OCI-LY7 (cell line): ENCODE measurements around the gene PGM3. TPM values are rescaled to one million over a fixed set of nuclear protein-coding genes. Genes with fewer than 3 reads are reported as not detected.

Source experiments
- BruUV-seq: library from RNA; stranded (reverse); fragments of 400-500 nt; replicated peaks from 2 replicates; lab custom pipeline; 2021; lab: Mats Ljungman, UMichigan
- CTCF ChIA-PET: fragments of 300-600 bp; sonication (Branson Sonifier 250); formaldehyde crosslinking; loops from one replicate; lab custom pipeline; 2022; ENCODE audit warnings: antibody characterized with exemption; ENCODE audit not compliant: unreplicated experiment; lab: Charles Lee
- POLR2A ChIA-PET: fragments of 300-600 bp; sonication (Branson Sonifier 250); formaldehyde crosslinking; loops from one replicate; lab custom pipeline; 2022; ENCODE audit warnings: antibody characterized with exemption; lab: Charles Lee
- DNase-seq: peaks from one replicate; pipeline ENCODE4 v3.0.0-alpha.2; 2015; ENCODE audit warnings: low spot score
- H2AFZ ChIP-seq: fragments of 200-600 bp; sonication (generic), shearing (Covaris generic); 2 replicates; pipeline ENCODE4 v1.6.1; 2014; ENCODE audit warnings: mild to moderate bottlenecking, antibody characterized with exemption, low read length, moderate library complexity
- H3K27ac ChIP-seq: fragments of 200-600 bp; sonication (generic); 2 replicates; pipeline ENCODE4 v1.5.1; 2014; ENCODE audit warnings: mixed run types, low read depth, mild to moderate bottlenecking, moderate library complexity, low read length, inconsistent platforms; ENCODE audit not compliant: poor library complexity, severe bottlenecking
- H3K36me3 ChIP-seq: fragments of 200-600 bp; sonication (generic); 2 replicates; pipeline ENCODE4 v1.6.1; 2014; ENCODE audit warnings: mild to moderate bottlenecking, antibody characterized with exemption, low read length, moderate library complexity, mixed read lengths; ENCODE audit not compliant: insufficient read depth
- H3K4me1 ChIP-seq: fragments of 200-600 bp; sonication (generic); 2 replicates; pipeline ENCODE4 v1.5.1; 2014; ENCODE audit warnings: mild to moderate bottlenecking, low read length; ENCODE audit not compliant: insufficient read depth, poor library complexity, severe bottlenecking
- H3K4me2 ChIP-seq: fragments of 200-600 bp; sonication (generic); 2 replicates; pipeline ENCODE4 v1.6.1; 2014; ENCODE audit warnings: mild to moderate bottlenecking, low read length
- H3K4me3 ChIP-seq: fragments of 200-600 bp; sonication (generic); 2 replicates; pipeline ENCODE4 v1.5.1; 2014; ENCODE audit warnings: mild to moderate bottlenecking, low read depth, low read length; ENCODE audit not compliant: poor library complexity, severe bottlenecking
- H3K79me2 ChIP-seq: fragments of 200-600 bp; sonication (generic); 2 replicates; pipeline ENCODE4 v1.6.1; 2016; ENCODE audit warnings: low read depth, mild to moderate bottlenecking, low read length, moderate library complexity, mixed read lengths; ENCODE audit not compliant: insufficient read depth
- H3K9me2 ChIP-seq: fragments of 200-600 bp; sonication (generic); 2 replicates; pipeline ENCODE4 v1.6.1; 2016; ENCODE audit warnings: mild to moderate bottlenecking, low read length, mixed read lengths; ENCODE audit not compliant: insufficient read depth
- H3K9me3 ChIP-seq: fragments of 200-600 bp; sonication (generic); 2 replicates; pipeline ENCODE4 v1.6.1; 2014; ENCODE audit warnings: mild to moderate bottlenecking, mixed run types, low read length, mixed read lengths
- H4K20me1 ChIP-seq: fragments of 200-600 bp; sonication (generic); 2 replicates; pipeline ENCODE4 v1.6.1; 2014; ENCODE audit warnings: mild to moderate bottlenecking, antibody characterized with exemption, low read length, moderate library complexity, mixed read lengths; ENCODE audit not compliant: insufficient read depth
- CTCF ChIP-seq: fragments of 200-600 bp; sonication (generic); conservative IDR thresholded peaks from 2 replicates; pipeline ENCODE4 v1.5.1; 2014; ENCODE audit warnings: mild to moderate bottlenecking, antibody characterized with exemption, low read length, moderate library complexity, mixed read lengths
- EZH2phosphoT487 ChIP-seq: fragments of 200-600 bp; sonication (generic); IDR thresholded peaks from 2 replicates; pipeline ENCODE4 v1.6.1; 2018; ENCODE audit warnings: low read depth, borderline replicate concordance, mild to moderate bottlenecking, mixed run types, antibody characterized with exemption, low read length, moderate library complexity, mixed read lengths
- intact Hi-C: fragments of 100-400 bp; cut with micrococcal nuclease; formaldehyde crosslinking; loops from one replicate; pipeline ENCODE4 v1.10.0; 2022; ENCODE audit not compliant: unreplicated experiment
- total RNA-seq, 2 experiments: library from RNA; depleted of rRNA in 1 of 2; stranded (reverse); fragments of >200 nt in 1 of 2; shearing (Covaris generic) in 1 of 2; gene quantifications; 2 replicates each; pipeline ENCODE4 v1.2.3, GENCODE V29; 2014 to 2022

PGM3 gene
- total RNA-seq, 2 experiments from 2014 or later, result 17.5 to 37.4 TPM

DNA sequence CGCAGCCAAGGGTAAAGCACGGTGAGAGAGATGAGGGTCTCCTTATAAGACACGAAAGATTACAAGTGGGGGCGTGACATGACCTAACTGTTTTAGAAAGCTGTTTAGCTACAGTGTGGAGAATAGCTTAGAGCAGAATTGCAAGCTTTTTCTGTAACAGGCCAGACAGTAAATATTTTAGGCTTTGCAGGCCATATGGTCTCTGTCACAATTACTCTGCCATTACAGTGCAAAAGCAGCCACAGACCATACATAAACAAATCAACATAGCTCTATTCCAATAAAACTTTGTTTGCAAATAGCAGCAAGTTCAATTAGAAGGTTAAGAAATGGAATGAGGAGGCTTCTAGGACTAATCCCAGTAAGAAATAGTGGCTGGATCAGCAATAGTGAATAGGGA, 16.8 kb downstream of the PGM3 start:
- no peak overlapping the region for H3K27ac ChIP-seq
- H3K4me2 ChIP-seq, result no peak overlapping the region
- DNase-seq, result no peak
- H3K4me3 ChIP-seq, result no peak overlapping the region
- H3K9me3 ChIP-seq, result no peaks in the 10 kb centered on the region
- H3K79me2 ChIP-seq, result no peaks in the 10 kb centered on the region
- CTCF ChIA-PET, result no interaction called here
- no peaks in the 10 kb centered on the region for H3K4me1 ChIP-seq
- H3K36me3 ChIP-seq, result peaks cover 76% of the 10 kb centered on the region
- H3K9me2 ChIP-seq, result no peaks in the 10 kb centered on the region
- no TSS peak for BruUV-seq
- POLR2A ChIA-PET, result interaction anchor here (1.2 kb wide), 2 partner anchors 19 to 109 kb away, joined by 3 to 4 read pairs; partner anchors contain the start of gene DOP1A
- H4K20me1 ChIP-seq, result no peaks in the 10 kb centered on the region
- intact Hi-C loops, result no loop called here
- H2AFZ ChIP-seq, result no peak overlapping the region
- TF ChIP-seq EZH2phosphoT487, result no peak
- TF ChIP-seq CTCF, result no peak

GRCh38 chr6:83169511-83169910, 23.6 kb downstream of the PGM3 start:
- no TSS peak for BruUV-seq
- TF ChIP-seq CTCF (no peak), EZH2phosphoT487 (no peak)
- CTCF ChIA-PET, result no interaction called here
- Histone ChIP-seq H3K9me3 (no peaks in the 10 kb centered on the region), H3K79me2 (no peaks in the 10 kb centered on the region), H3K4me2 (no peak overlapping the region), H3K4me3 (no peak overlapping the region), H4K20me1 (no peaks in the 10 kb centered on the region), H3K9me2 (no peaks in the 10 kb centered on the region), H2AFZ (no peak overlapping the region), H3K27ac (no peak overlapping the region), H3K36me3 (peaks cover 96% of the 10 kb centered on the region), H3K4me1 (no peaks in the 10 kb centered on the region)
- no peak for DNase-seq
- POLR2A ChIA-PET, result interaction anchor here (1.1 kb wide), 1 partner anchor 9 kb away, joined by 5 read pairs; no protein-coding TSS in a partner anchor
- intact Hi-C loops, result no loop called here

DNA sequence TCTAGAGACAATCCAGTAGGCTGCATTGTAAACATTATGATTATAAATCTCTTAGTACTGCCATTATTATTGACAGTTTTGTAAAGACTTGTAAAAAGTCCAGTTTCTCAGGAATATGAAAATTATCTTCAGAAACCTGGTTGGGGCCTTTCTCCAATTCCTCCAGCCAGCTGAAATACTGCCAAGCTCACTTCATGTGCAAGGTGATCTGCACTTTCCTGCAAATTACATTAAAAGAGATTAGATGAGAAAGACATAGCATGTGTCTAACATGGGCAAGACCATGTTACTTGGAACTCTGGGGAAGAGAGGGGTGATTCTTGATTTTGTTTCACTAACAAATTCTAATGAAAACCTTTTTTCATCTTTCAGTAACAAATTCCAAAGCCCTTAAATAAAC, 24.0 kb downstream of the PGM3 start:
- BruUV-seq, result no TSS peak
- no peak overlapping the region for H3K27ac ChIP-seq
- ChIA-PET CTCF (no interaction called here), POLR2A (interaction anchor here (1.1 kb wide), 1 partner anchor 9 kb away, joined by 5 read pairs; no protein-coding TSS in a partner anchor)
- H3K36me3 ChIP-seq, result peaks cover 96% of the 10 kb centered on the region
- no peaks in the 10 kb centered on the region for H3K4me1 ChIP-seq
- no peaks in the 10 kb centered on the region for H3K9me3 ChIP-seq
- no peak overlapping the region for H3K4me3 ChIP-seq
- H4K20me1 ChIP-seq, result no peaks in the 10 kb centered on the region
- H2AFZ ChIP-seq, result no peak overlapping the region
- intact Hi-C loops, result no loop called here
- DNase-seq, result no peak
- H3K79me2 ChIP-seq, result no peaks in the 10 kb centered on the region
- H3K4me2 ChIP-seq, result no peak overlapping the region
- TF ChIP-seq EZH2phosphoT487, result no peak
- no peaks in the 10 kb centered on the region for H3K9me2 ChIP-seq
